ENCODE results near the gene ATP10D.

The ATP10D gene

GRCh38 chr4:47641755-47642154 lies 156.7 kb downstream of the ATP10D start:
- Histone ChIP-seq H3K4me1 (ENCODE audit: insufficient read depth, insufficient read length) (no peaks in the 10 kb centered on the region), H3K27me3 (ENCODE audit: insufficient read depth, insufficient read length) (no peaks in the 10 kb centered on the region), H3K9ac (ENCODE audit: insufficient read length, low read depth) (no peak overlapping the region), H3K36me3 (ENCODE audit: insufficient read depth, insufficient read length, low read length) (no peaks in the 10 kb centered on the region), H3K4me3 (ENCODE audit: insufficient read length, low read depth) (no peak overlapping the region), H3K9me3 (ENCODE audit: insufficient read depth, low read length) (no peaks in the 10 kb centered on the region; the same call in 1 of the 2 replicates)
- TF ChIP-seq YY1 (IDR thresholded peaks at IDR 0.05; ENCODE audit: insufficient read depth, insufficient read length) (no peak), ZNF274 (IDR thresholded peaks at IDR 0.05; ENCODE audit: low read depth, low read length) (no peak), SUZ12 (IDR thresholded peaks at IDR 0.05; ENCODE audit: extremely low read depth, insufficient read depth, insufficient read length) (no peak)
- DNase-seq (ENCODE audit: low read depth, low spot score): no peak

DNA sequence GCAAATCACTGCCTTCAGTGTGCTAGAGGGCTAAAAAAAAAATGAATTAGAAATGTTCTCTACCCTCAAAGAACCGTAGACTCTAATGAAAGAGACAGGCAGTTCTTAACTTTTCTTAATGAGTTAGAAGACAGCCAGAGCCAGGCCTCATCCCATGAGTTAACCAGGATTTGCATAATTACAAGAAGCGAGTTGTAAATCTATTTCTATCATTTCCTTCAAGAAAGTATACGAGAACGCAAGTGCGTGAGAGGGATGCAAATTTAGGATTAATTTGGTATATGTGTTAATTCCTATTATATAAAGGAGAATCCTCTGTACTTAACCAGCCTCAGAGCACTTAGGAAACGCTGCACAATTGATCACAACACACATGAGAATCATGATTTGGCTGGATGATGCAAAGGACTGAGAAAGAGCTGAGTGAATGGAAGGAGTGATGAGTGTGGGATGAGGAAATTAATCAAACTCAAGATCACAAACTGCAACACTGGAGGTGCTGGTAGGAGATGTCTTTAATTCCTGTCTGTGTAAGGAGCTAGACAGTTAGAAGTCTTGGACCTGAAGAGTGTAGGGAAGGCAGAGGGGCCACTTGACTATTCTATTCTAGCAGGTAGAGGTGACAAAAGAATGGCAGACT lies 157.2 kb downstream of the ATP10D start:
- H3K36me3 ChIP-seq (ENCODE audit: insufficient read depth, insufficient read length, low read length): no peaks in the 10 kb centered on the region
- H3K27me3 ChIP-seq (ENCODE audit: insufficient read depth, insufficient read length): no peaks in the 10 kb centered on the region
- no peak for DNase-seq (ENCODE audit: low read depth, low spot score)
- H3K9ac ChIP-seq (ENCODE audit: insufficient read length, low read depth): no peak overlapping the region
- H3K4me3 ChIP-seq (ENCODE audit: insufficient read length, low read depth): no peak overlapping the region
- no peaks in the 10 kb centered on the region; the same call in 1 of the 2 replicates for H3K9me3 ChIP-seq (ENCODE audit: insufficient read depth, low read length)
- no peak for TF ChIP-seq ZNF274 (IDR thresholded peaks at IDR 0.05; ENCODE audit: low read depth, low read length)
- TF ChIP-seq SUZ12 (IDR thresholded peaks at IDR 0.05; ENCODE audit: extremely low read depth, insufficient read depth, insufficient read length): no peak
- no peak for TF ChIP-seq YY1 (IDR thresholded peaks at IDR 0.05; ENCODE audit: insufficient read depth, insufficient read length)
- no peaks in the 10 kb centered on the region for H3K4me1 ChIP-seq (ENCODE audit: insufficient read depth, insufficient read length)
